Rectal smooth muscle tissue (tissue), 1 donor: ENCODE results near the gene SLC29A2.

Experiments used
- H3K27ac ChIP-seq: one replicate; pipeline ENCODE4 v1.7.0; 2013; ENCODE audit warnings: low read depth, low read length, inconsistent platforms
- H3K27me3 ChIP-seq: one replicate; pipeline ENCODE4 v1.7.0; 2013; ENCODE audit warnings: low read length; ENCODE audit not compliant: control insufficient read depth, insufficient read depth
- H3K36me3 ChIP-seq: one replicate; pipeline ENCODE4 v1.7.0; 2013; ENCODE audit warnings: low read length; ENCODE audit not compliant: control insufficient read depth, insufficient read depth
- H3K4me1 ChIP-seq: one replicate; pipeline ENCODE4 v1.7.0; 2013; ENCODE audit warnings: low read length; ENCODE audit not compliant: control insufficient read depth, insufficient read depth
- H3K4me3 ChIP-seq: one replicate; pipeline ENCODE4 v1.7.0; 2013; ENCODE audit warnings: low read length
- H3K9ac ChIP-seq: one replicate; pipeline ENCODE4 v1.7.0; 2013; ENCODE audit warnings: low read length

The SLC29A2 gene

GRCh38 chr11:66332371-66333219 is 39.0 kb downstream of the SLC29A2 start:
- H3K4me3 ChIP-seq = no peak overlapping the region
- H3K27ac ChIP-seq = no peak overlapping the region
- H3K36me3 ChIP-seq = peaks cover 5% of the 10 kb centered on the region
- H3K9ac ChIP-seq = no peak overlapping the region
- peaks cover 10% of the 10 kb centered on the region for H3K4me1 ChIP-seq
- H3K27me3 ChIP-seq = no peaks in the 10 kb centered on the region

DNA sequence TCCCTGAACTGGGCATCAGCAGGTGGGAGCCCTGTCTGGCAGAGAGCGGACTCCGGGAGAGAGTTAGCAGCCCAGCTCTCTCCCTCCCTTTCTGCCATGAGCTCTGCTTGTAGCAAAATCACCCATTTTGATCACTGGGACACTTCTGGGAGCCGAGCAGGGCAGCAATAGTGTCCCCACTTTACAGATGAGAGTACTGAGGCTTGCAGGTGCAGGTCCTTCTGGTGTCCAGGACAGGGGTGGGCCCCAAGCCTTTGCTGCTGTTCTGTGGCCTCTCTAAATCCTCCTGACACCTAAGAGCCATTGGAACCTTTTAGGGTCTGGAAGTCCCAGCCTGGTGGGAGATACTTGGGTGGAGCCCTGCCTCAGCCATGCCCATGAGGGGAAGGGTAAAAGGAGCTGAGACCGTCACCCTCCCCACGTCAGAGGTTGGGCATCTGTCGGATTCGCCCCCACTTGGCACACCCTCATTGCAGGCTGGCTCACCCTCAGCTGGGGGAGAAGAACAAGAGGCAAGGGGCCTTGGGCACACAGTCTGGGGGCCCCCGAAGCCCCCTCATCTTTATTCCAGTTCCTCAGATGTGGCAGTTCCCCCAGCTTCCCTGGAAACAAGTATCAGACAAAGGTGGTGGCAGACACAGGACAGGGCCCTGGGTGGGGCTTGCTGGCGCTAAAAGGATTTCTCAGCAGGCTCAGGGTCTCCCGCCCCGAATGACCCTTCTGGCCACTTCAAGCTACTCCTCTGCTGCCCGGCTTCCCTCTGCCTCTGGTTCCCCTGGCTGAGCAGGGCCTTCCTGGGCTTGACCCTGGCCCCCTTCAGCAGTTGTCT is 39.8 kb downstream of the SLC29A2 start:
- H3K4me1 ChIP-seq = peaks cover 12% of the 10 kb centered on the region
- no peak overlapping the region for H3K4me3 ChIP-seq
- peaks cover 2% of the 10 kb centered on the region for H3K36me3 ChIP-seq
- no peak overlapping the region for H3K27ac ChIP-seq
- no peaks in the 10 kb centered on the region for H3K27me3 ChIP-seq
- no peak overlapping the region for H3K9ac ChIP-seq

DNA sequence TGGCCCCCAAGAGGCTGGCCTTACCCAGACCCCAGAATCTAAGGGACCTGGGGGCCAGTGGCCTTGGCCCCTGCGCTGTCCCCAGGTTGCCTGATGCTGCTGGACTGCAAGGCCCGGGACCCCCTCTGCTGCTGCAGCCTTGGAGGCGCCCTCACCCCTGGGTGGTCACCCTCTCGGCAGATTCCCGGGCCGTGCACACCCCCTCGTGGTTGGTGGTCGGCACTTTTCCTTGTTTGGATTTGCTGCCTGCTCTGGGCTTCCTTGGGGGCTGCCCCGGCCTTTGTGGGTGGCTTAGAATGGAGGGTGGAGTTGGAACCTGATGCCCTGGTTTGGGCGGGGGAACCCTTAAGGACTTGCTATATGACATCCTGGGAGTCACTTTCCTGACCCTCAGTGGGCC is 40.6 kb downstream of the SLC29A2 start:
- Histone ChIP-seq H3K36me3 (peaks cover 2% of the 10 kb centered on the region), H3K27me3 (no peaks in the 10 kb centered on the region), H3K4me3 (no peak overlapping the region), H3K27ac (no peak overlapping the region), H3K4me1 (peaks cover 9% of the 10 kb centered on the region), H3K9ac (no peak overlapping the region)

- Histone ChIP-seq H3K36me3 (peaks cover 2% of the 10 kb centered on the region), H3K27ac (no peak overlapping the region), H3K9ac (no peak overlapping the region), H3K27me3 (no peaks in the 10 kb centered on the region), H3K4me1 (peaks cover 6% of the 10 kb centered on the region), H3K4me3 (no peak overlapping the region)
These were observed 42.3 kb downstream of the SLC29A2 start for GRCh38 chr11:66329165-66329673.

GRCh38 chr11:66328302-66329144 is 43.0 kb downstream of the SLC29A2 start:
- Histone ChIP-seq H3K4me3 (peak overlapping the region; percentile 21), H3K27me3 (no peaks in the 10 kb centered on the region), H3K4me1 (peaks cover 6% of the 10 kb centered on the region), H3K9ac (peak overlapping the region; percentile 5), H3K36me3 (peaks cover 2% of the 10 kb centered on the region), H3K27ac (no peak overlapping the region)

DNA sequence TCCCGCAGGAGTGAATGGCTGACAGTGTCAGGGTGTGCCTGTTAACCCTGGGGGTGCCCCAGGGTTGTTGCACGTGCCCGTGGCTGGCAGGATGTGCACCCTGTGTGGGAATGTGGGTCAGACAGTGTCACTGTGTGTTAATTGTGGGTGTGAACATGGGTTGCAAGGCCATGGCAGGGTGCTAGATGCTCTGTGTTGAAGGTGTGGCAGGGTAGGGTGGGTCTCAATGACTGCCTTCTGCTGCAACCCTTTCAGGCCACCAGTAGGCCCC is 43.6 kb downstream of the SLC29A2 start:
- Histone ChIP-seq H3K36me3 (peaks cover 2% of the 10 kb centered on the region), H3K4me1 (peaks cover 6% of the 10 kb centered on the region), H3K9ac (no peak overlapping the region), H3K4me3 (peak overlapping the region; percentile 21), H3K27me3 (no peaks in the 10 kb centered on the region), H3K27ac (no peak overlapping the region)

DNA sequence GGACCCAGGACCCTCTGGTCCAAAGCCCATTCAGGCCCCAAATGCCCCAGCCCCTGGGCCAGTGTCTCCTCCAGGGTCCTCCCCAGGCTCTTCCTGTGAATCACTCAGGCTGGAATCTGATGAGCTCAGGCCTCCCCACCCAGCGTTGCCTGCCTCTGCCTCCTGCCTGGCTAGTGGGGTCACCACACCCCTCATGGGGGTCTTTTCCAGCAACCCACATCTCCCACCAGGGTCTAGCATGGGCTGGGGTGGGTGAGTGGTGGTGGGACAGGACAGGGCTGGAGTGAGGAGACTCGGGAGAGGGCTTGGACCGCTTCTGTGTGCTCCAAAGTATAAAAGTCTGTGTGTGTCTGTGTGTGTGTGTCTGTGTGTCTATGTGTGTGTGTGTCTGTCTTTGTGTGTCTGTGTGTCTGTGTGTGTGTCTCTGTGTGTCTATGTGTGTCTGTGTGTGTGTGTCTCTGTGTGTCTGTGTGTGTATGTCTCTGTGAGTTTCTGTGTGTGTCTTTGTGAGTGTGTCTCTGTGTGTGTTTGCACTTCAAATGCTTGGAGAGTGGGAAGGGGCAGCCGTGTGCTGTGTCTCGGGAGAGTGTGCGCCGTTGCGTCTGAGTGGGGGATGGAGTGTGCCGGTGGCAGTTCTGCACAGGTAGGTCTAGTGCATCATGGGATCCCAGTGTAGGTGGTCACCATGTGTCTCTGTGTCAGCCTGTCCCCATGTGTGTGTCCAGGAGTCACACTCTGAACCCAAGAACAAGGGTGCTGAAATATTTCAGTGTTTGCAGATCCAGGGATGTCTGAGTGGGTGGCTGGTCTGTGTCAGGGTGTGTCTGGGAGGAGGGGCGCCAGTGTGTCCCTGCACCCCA is 44.2 kb downstream of the SLC29A2 start:
- H3K27me3 ChIP-seq = no peaks in the 10 kb centered on the region
- peaks cover 2% of the 10 kb centered on the region for H3K36me3 ChIP-seq
- no peak overlapping the region for H3K4me3 ChIP-seq
- H3K27ac ChIP-seq = peak overlapping the region; percentile 40
- no peak overlapping the region for H3K9ac ChIP-seq
- H3K4me1 ChIP-seq = peaks cover 6% of the 10 kb centered on the region

GRCh38 chr11:66326261-66327111 is 45.1 kb downstream of the SLC29A2 start:
- H3K4me3 ChIP-seq = no peak overlapping the region
- H3K27ac ChIP-seq = peak overlapping the region; percentile 40
- H3K27me3 ChIP-seq = no peaks in the 10 kb centered on the region
- H3K36me3 ChIP-seq = no peaks in the 10 kb centered on the region
- H3K9ac ChIP-seq = no peak overlapping the region
- H3K4me1 ChIP-seq = peaks cover 6% of the 10 kb centered on the region

GRCh38 chr11:66325263-66325671 is 46.3 kb downstream of the SLC29A2 start:
- H3K27ac ChIP-seq = no peak overlapping the region
- no peaks in the 10 kb centered on the region for H3K27me3 ChIP-seq
- peaks cover 6% of the 10 kb centered on the region for H3K4me1 ChIP-seq
- H3K36me3 ChIP-seq = no peaks in the 10 kb centered on the region
- H3K4me3 ChIP-seq = no peak overlapping the region
- no peak overlapping the region for H3K9ac ChIP-seq

GRCh38 chr11:66324664-66325063 is 46.9 kb downstream of the SLC29A2 start:
- Histone ChIP-seq H3K27ac (no peak overlapping the region), H3K4me1 (peaks cover 6% of the 10 kb centered on the region), H3K4me3 (no peak overlapping the region), H3K9ac (no peak overlapping the region), H3K27me3 (no peaks in the 10 kb centered on the region), H3K36me3 (no peaks in the 10 kb centered on the region)

- no peak overlapping the region for H3K27ac ChIP-seq
- H3K4me3 ChIP-seq = no peak overlapping the region
- peaks cover 6% of the 10 kb centered on the region for H3K4me1 ChIP-seq
- H3K9ac ChIP-seq = no peak overlapping the region
- no peaks in the 10 kb centered on the region for H3K36me3 ChIP-seq
- no peaks in the 10 kb centered on the region for H3K27me3 ChIP-seq
These were observed 47.9 kb downstream of the SLC29A2 start for GRCh38 chr11:66323684-66324083.
